ENCODE results near the gene NOVA2.

Gene NOVA2

GRCh38 chr19:45938733-45939319 is 34.8 kb downstream of the NOVA2 start:
- in situ Hi-C loops (cut with MboI; ENCODE audit: low sequenced_read_pairs), result no loop called here
- H3K9me3 ChIP-seq, result no peaks in the 10 kb centered on the region
- H3K4me3 ChIP-seq, result no peak overlapping the region
- H3K4me1 ChIP-seq, result no peaks in the 10 kb centered on the region
- H3K36me3 ChIP-seq (replicated peaks), result no peaks in the 10 kb centered on the region
- DNase-seq (ENCODE audit: low spot score in 2 of 2), result no peak
- peaks cover 10% of the 10 kb centered on the region for H3K27me3 ChIP-seq (ENCODE audit: low read depth)

- Histone ChIP-seq H3K4me1 (no peaks in the 10 kb centered on the region), H3K4me3 (no peak overlapping the region), H3K9me3 (no peaks in the 10 kb centered on the region), H3K36me3 (replicated peaks) (no peaks in the 10 kb centered on the region), H3K27me3 (ENCODE audit: low read depth) (peaks cover 13% of the 10 kb centered on the region)
- in situ Hi-C loops (cut with MboI; ENCODE audit: low sequenced_read_pairs), result no loop called here
- no peak for DNase-seq (ENCODE audit: low spot score in 2 of 2)
These were observed 38.4 kb downstream of the NOVA2 start for GRCh38 chr19:45935267-45935666.

DNA sequence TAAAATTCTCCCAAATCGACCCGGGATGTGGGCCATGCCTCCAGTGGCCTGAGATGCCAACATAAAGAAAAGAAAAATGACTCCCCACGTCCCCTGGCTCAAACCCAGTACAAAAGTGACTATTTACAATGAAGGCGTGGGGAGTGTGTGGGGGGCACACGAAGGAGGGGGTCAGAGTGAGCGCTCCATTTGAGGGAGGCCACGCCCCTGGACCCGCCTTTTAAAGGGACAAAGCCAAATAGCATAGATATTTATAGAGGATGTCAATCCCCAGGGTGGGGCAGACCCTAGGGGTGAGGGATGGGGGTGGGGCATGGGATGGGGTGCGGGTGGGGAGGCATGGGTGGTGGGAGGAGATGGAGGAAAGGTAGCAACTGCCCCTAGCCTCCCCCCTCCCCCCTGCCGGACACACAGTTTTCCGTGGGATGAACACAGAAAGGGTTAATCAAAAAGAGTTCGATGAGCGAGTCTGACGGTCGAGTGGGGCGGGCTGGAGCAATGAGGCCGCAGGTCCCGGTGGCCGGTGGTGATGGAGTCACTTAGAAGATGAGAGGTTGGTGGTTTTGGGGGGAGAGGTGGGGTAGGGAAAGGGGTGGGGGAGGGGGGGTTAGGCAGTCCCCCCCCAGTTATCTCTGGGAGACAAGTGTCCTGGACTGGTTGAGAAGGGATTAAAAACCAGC is 39.0 kb downstream of the NOVA2 start:
- Histone ChIP-seq H3K4me3 (no peak overlapping the region), H3K36me3 (replicated peaks) (no peaks in the 10 kb centered on the region), H3K27me3 (ENCODE audit: low read depth) (peaks cover 13% of the 10 kb centered on the region), H3K4me1 (no peaks in the 10 kb centered on the region), H3K9me3 (no peaks in the 10 kb centered on the region)
- DNase-seq (ENCODE audit: low spot score in 2 of 2), result no peak
- in situ Hi-C loops (cut with MboI; ENCODE audit: low sequenced_read_pairs), result no loop called here

DNA sequence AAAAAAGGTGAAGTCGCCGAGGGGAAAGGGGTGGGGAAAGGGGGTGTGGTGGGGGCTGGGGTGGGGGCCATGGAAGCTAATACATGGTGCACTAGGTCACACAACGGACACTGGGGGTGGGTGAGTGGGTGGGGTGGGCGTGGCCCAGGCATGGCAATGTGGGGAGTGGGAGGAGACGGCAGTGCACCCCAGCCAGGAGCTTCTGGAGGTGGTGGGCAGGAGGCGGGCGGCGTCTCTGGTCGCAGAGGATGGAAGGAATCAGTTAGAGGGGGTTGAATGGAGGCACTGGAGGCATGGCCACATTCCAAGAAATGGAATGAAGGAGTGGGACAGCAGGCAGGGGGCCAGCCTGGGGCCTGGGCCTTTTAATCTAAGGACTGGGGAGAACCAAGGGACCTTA is 39.9 kb downstream of the NOVA2 start:
- in situ Hi-C loops (cut with MboI; ENCODE audit: low sequenced_read_pairs), result no loop called here
- no peak for DNase-seq (ENCODE audit: low spot score in 2 of 2)
- Histone ChIP-seq H3K36me3 (replicated peaks) (no peaks in the 10 kb centered on the region), H3K9me3 (no peaks in the 10 kb centered on the region), H3K27me3 (ENCODE audit: low read depth) (peaks cover 13% of the 10 kb centered on the region), H3K4me3 (no peak overlapping the region), H3K4me1 (no peaks in the 10 kb centered on the region)

DNA sequence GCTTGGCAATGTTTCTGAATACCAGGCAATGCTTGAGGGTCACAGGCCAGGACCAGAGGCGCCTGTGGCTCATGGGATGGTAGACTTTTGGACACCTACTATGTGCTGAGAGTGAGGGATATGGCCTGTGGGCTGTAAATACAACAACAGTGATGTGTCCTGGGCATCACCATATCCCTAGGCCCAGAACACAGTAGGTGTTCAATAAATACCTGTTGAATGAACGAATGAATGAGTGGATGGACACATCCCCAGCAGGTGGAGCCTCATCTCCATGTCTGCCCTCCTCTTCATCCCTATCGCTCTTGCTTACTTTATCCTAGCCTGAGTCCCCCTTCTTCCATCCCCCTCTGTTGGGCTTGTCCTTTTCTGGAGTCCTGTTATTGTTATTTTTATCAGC is 42.6 kb downstream of the NOVA2 start:
- in situ Hi-C loops (cut with MboI; ENCODE audit: low sequenced_read_pairs), result no loop called here
- Histone ChIP-seq H3K36me3 (replicated peaks) (no peaks in the 10 kb centered on the region), H3K9me3 (no peaks in the 10 kb centered on the region; the same call in 1 of the 2 replicates), H3K27me3 (ENCODE audit: low read depth) (peaks cover 13% of the 10 kb centered on the region), H3K4me1 (peaks cover 5% of the 10 kb centered on the region), H3K4me3 (no peak overlapping the region)
- no peak for DNase-seq (ENCODE audit: low spot score in 2 of 2)

DNA sequence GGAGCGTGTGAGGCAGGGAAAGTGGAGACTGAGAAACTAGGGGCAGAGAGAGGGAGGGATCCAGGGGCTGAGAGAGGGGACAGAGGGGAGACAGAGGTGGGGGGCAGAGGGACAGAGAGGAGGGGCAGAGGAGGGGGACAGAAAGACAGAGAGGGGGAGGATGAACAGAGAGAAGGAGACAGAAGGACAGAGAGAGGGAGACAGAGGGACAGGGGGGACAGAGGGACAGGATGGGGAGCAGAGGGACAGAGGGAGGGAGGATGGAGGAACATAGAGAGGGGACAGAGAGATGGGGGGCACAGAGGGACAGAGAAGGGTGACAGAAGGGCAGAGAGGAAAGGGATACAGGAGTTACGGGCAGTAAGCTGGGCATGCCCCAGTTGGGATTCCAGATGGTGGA is 44.4 kb downstream of the NOVA2 start:
- H3K36me3 ChIP-seq (replicated peaks), result no peaks in the 10 kb centered on the region
- H3K4me1 ChIP-seq, result peaks cover 5% of the 10 kb centered on the region
- H3K27me3 ChIP-seq (ENCODE audit: low read depth), result peaks cover 3% of the 10 kb centered on the region; the same call in 1 of the 2 replicates
- in situ Hi-C loops (cut with MboI; ENCODE audit: low sequenced_read_pairs), result no loop called here
- H3K9me3 ChIP-seq, result no peaks in the 10 kb centered on the region; the same call in 1 of the 2 replicates
- no peak overlapping the region for H3K4me3 ChIP-seq
- no peak for DNase-seq (ENCODE audit: low spot score in 2 of 2)

- H3K9me3 ChIP-seq, result no peaks in the 10 kb centered on the region; the same call in 1 of the 2 replicates
- peaks cover 5% of the 10 kb centered on the region for H3K4me1 ChIP-seq
- H3K36me3 ChIP-seq (replicated peaks), result no peaks in the 10 kb centered on the region
- in situ Hi-C loops (cut with MboI; ENCODE audit: low sequenced_read_pairs), result no loop called here
- DNase-seq (ENCODE audit: low spot score in 2 of 2), result peak; percentile 95 to 96
- H3K27me3 ChIP-seq (ENCODE audit: low read depth), result peaks cover 3% of the 10 kb centered on the region; the same call in 1 of the 2 replicates
- peak overlapping the region; percentile 9; the same call in 1 of the 2 replicates for H3K4me3 ChIP-seq
These were observed 46.0 kb downstream of the NOVA2 start for GRCh38 chr19:45927565-45928261.

GRCh38 chr19:45924891-45925447 is 48.7 kb downstream of the NOVA2 start:
- in situ Hi-C loops (cut with MboI; ENCODE audit: low sequenced_read_pairs), result no loop called here
- no peak overlapping the region for H3K4me3 ChIP-seq
- no peaks in the 10 kb centered on the region for H3K36me3 ChIP-seq (replicated peaks)
- DNase-seq (ENCODE audit: low spot score in 2 of 2), result no peak
- H3K4me1 ChIP-seq, result peaks cover 5% of the 10 kb centered on the region
- H3K27me3 ChIP-seq (ENCODE audit: low read depth), result no peaks in the 10 kb centered on the region
- H3K9me3 ChIP-seq, result no peaks in the 10 kb centered on the region; the same call in 1 of the 2 replicates

- Histone ChIP-seq H3K4me3 (no peak overlapping the region), H3K4me1 (no peaks in the 10 kb centered on the region; the same call in 1 of the 2 replicates), H3K9me3 (no peaks in the 10 kb centered on the region; the same call in 1 of the 2 replicates), H3K36me3 (replicated peaks) (no peaks in the 10 kb centered on the region), H3K27me3 (ENCODE audit: low read depth) (peaks cover 13% of the 10 kb centered on the region; the same call in 1 of the 2 replicates)
- in situ Hi-C loops (cut with MboI; ENCODE audit: low sequenced_read_pairs), result no loop called here
- DNase-seq (ENCODE audit: low spot score in 2 of 2), result peak in 1 of 2 experiments; percentile 43
These were observed 51.4 kb downstream of the NOVA2 start for GRCh38 chr19:45922281-45922680.

GRCh38 chr19:45920458-45920857 is 53.2 kb downstream of the NOVA2 start:
- in situ Hi-C loops (cut with MboI; ENCODE audit: low sequenced_read_pairs), result no loop called here
- H3K4me3 ChIP-seq, result no peak overlapping the region
- no peaks in the 10 kb centered on the region; the same call in 1 of the 2 replicates for H3K4me1 ChIP-seq
- no peak for DNase-seq (ENCODE audit: low spot score in 2 of 2)
- peaks cover 13% of the 10 kb centered on the region; the same call in 1 of the 2 replicates for H3K27me3 ChIP-seq (ENCODE audit: low read depth)
- no peaks in the 10 kb centered on the region for H3K36me3 ChIP-seq (replicated peaks)
- H3K9me3 ChIP-seq, result no peaks in the 10 kb centered on the region

DNA sequence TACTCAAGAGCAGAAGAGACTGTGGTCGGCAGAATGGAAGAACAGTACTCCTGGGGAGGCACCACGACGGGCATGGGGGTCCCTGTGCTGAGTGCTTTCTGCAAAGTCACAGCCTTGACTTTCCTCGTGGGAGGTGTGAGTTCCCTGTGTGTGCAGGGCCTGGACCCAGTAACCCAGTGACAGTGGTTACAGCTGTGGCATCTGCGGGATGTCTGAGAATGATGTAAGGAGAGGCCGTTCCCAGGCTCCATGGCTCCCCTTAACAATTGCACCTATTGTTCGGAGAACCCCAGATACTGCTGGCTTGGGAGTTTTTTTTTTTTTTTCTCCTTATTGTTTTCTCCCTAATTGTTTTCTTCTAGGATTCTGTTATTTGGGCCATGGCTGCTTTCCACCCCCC is 54.0 kb downstream of the NOVA2 start:
- DNase-seq (ENCODE audit: low spot score in 2 of 2), result no peak
- H3K4me1 ChIP-seq, result no peaks in the 10 kb centered on the region
- in situ Hi-C loops (cut with MboI; ENCODE audit: low sequenced_read_pairs), result no loop called here
- H3K9me3 ChIP-seq, result no peaks in the 10 kb centered on the region
- H3K4me3 ChIP-seq, result no peak overlapping the region
- H3K36me3 ChIP-seq (replicated peaks), result no peaks in the 10 kb centered on the region
- H3K27me3 ChIP-seq (ENCODE audit: low read depth), result peaks cover 13% of the 10 kb centered on the region; the same call in 1 of the 2 replicates

DNA sequence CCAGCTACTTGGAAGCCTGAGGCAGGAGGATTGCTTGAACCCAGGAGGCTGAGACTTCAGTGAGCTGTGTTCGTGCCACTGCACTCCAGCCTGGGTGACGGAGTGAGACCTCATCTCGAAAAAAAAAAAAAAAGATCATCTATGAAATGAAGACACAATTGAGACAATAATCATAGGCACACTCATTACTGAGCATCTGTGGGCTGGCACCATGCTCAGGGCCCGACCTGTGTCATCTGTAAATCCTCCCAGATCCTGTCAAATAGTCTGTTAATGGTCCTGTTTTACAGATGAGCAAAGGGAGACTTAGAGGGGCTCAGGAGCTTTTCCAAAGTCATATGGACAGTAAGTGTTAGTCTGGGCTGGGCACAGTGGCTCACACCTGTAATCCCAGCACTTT is 54.9 kb downstream of the NOVA2 start:
- DNase-seq (ENCODE audit: low spot score in 2 of 2), result no peak
- in situ Hi-C loops (cut with MboI; ENCODE audit: low sequenced_read_pairs), result no loop called here

DNA sequence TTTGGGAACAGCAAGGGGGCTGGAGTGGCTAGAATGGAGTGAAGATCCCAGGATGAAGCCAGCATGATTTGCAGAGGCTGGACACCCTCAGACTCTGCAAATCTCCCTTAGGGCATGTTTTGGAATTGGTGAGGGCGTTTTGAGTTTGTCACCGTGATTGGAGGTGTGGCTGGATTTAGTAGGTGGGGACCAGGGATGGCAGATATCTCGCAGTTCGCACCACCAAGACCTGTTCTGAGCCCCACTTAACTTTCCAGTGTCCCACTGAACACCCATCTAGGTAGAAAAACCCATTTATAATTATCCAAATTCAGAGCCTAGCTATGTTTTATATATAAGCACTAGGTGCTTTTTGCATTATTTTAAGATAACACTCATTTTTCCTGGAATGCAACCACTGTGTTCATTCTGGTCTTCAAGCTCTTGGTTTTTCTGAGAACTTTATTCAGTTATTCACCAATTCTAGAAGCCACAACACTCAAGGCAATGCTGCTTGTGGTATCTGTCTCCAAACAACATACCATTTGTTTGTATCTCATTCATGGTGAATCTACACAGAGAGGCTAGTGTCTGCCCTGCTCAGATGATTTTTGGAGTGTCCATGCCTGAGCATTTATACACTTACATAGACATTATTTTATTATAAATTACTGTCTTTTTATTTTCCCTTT is 56.1 kb downstream of the NOVA2 start:
- in situ Hi-C loops (cut with MboI; ENCODE audit: low sequenced_read_pairs), result no loop called here
- Histone ChIP-seq H3K4me3 (no peak overlapping the region), H3K36me3 (replicated peaks) (no peaks in the 10 kb centered on the region), H3K27me3 (ENCODE audit: low read depth) (peaks cover 13% of the 10 kb centered on the region; the same call in 1 of the 2 replicates), H3K4me1 (no peaks in the 10 kb centered on the region), H3K9me3 (no peaks in the 10 kb centered on the region)
- no peak for DNase-seq (ENCODE audit: low spot score in 2 of 2)

More for the DNA sequence above, 54.9 kb downstream of the NOVA2 start:
- Histone ChIP-seq H3K36me3 (replicated peaks) (no peaks in the 10 kb centered on the region), H3K9me3 (no peaks in the 10 kb centered on the region), H3K27me3 (ENCODE audit: low read depth) (peaks cover 13% of the 10 kb centered on the region; the same call in 1 of the 2 replicates), H3K4me1 (no peaks in the 10 kb centered on the region), H3K4me3 (no peak overlapping the region)
